Astrocyte (in vitro differentiated cells and primary cell): ENCODE results near the gene TSTD2. TPM values are rescaled to one million over a fixed set of nuclear protein-coding genes. Genes with fewer than 3 reads are reported as not detected.

ENCODE experiments used
- DNase-seq: peaks from one replicate; pipeline ENCODE4 v3.0.0-alpha.2; 2010; ENCODE audit warnings: low read depth
- FAIRE-seq: peaks from 2 replicates; lab custom pipeline; 2011; peaks lifted over from hg19 to GRCh38; lab: Jason Lieb, UNC
- H2AFZ ChIP-seq: 2 replicates; pipeline ENCODE4 v1.6.0; 2012; ENCODE audit warnings: low read depth, low read length, inconsistent platforms
- H3K27ac ChIP-seq: 2 replicates; pipeline ENCODE4 v1.5.1; 2011; ENCODE audit warnings: low read depth, low read length, inconsistent platforms
- H3K27me3 ChIP-seq: 2 replicates; pipeline ENCODE4 v1.6.0; 2011; ENCODE audit warnings: low read length, inconsistent platforms; ENCODE audit not compliant: insufficient read depth
- H3K36me3 ChIP-seq: 2 replicates; pipeline ENCODE4 v1.5.1; 2011; ENCODE audit warnings: low read length, inconsistent platforms; ENCODE audit not compliant: insufficient read depth
- H3K4me1 ChIP-seq: 2 replicates; pipeline ENCODE4 v1.5.1; 2011; ENCODE audit warnings: low read length, inconsistent platforms; ENCODE audit not compliant: insufficient read depth
- H3K4me2 ChIP-seq: 2 replicates; pipeline ENCODE4 v1.6.0; 2012; ENCODE audit warnings: low read length, inconsistent platforms
- H3K4me3 ChIP-seq: 2 replicates; pipeline ENCODE4 v1.5.1; 2011; ENCODE audit warnings: low read depth, mild to moderate bottlenecking, low read length, inconsistent platforms; ENCODE audit not compliant: insufficient read depth
- H3K79me2 ChIP-seq: 2 replicates; pipeline ENCODE4 v1.6.0; 2012; ENCODE audit warnings: mild to moderate bottlenecking, low read length, inconsistent platforms; ENCODE audit not compliant: insufficient read depth
- H3K9ac ChIP-seq: 2 replicates; pipeline ENCODE4 v1.6.0; 2012; ENCODE audit warnings: mild to moderate bottlenecking, low read length, inconsistent platforms
- H3K9me3 ChIP-seq: 2 replicates; pipeline ENCODE4 v1.5.1; 2012; ENCODE audit warnings: low read depth, mild to moderate bottlenecking, low read length, inconsistent platforms; ENCODE audit not compliant: insufficient read depth
- H4K20me1 ChIP-seq: 2 replicates; pipeline ENCODE4 v1.6.0; 2012; ENCODE audit warnings: low read length, inconsistent platforms; ENCODE audit not compliant: insufficient read depth
- H3K27ac Mint-ChIP-seq: one replicate; pipeline ENCODE4 v1.8.0; 2021; ENCODE audit warnings: mild to moderate bottlenecking, mixed read lengths; ENCODE audit not compliant: unreplicated experiment
- H3K27me3 Mint-ChIP-seq: one replicate; pipeline ENCODE4 v1.8.0; 2021; ENCODE audit warnings: low read depth, mixed read lengths; ENCODE audit not compliant: unreplicated experiment
- H3K36me3 Mint-ChIP-seq: one replicate; pipeline ENCODE4 v1.8.0; 2021; ENCODE audit warnings: low read depth, mixed read lengths; ENCODE audit not compliant: unreplicated experiment
- H3K4me1 Mint-ChIP-seq: one replicate; pipeline ENCODE4 v1.8.0; 2021; ENCODE audit warnings: low read depth, mixed read lengths; ENCODE audit not compliant: unreplicated experiment
- H3K4me3 Mint-ChIP-seq: one replicate; pipeline ENCODE4 v1.8.0; 2021; ENCODE audit warnings: mild to moderate bottlenecking, moderate library complexity, mixed read lengths; ENCODE audit not compliant: unreplicated experiment
- H3K9me3 Mint-ChIP-seq: one replicate; pipeline ENCODE4 v1.8.0; 2021; ENCODE audit warnings: mild to moderate bottlenecking, mixed read lengths; ENCODE audit not compliant: unreplicated experiment
- CTCF ChIP-seq: IDR thresholded peaks from 2 replicates; pipeline ENCODE4 v1.5.1; 2011; ENCODE audit warnings: low read depth, mild to moderate bottlenecking, inconsistent platforms, low read length, moderate library complexity; ENCODE audit not compliant: insufficient read depth
- EZH2 ChIP-seq: IDR thresholded peaks from 2 replicates; pipeline ENCODE4 v1.6.1; 2012; ENCODE audit warnings: mild to moderate bottlenecking, low read length, inconsistent platforms; ENCODE audit not compliant: insufficient read depth
- total RNA-seq: library from RNA; stranded (reverse); gene quantifications from 2 replicates; pipeline ENCODE4 v1.2.1, GENCODE V29; 2021

Gene TSTD2
- total RNA-seq, 1 donor from 2014 or later, result 19.4 TPM

GRCh38 chr9:97675655-97676054 lies 42.5 kb upstream of the TSTD2 start:
- Mint-ChIP-seq H3K4me1 (no peaks in the 10 kb centered on the region), H3K9me3 (no peaks in the 10 kb centered on the region), H3K27ac (no peak overlapping the region), H3K27me3 (no peaks in the 10 kb centered on the region), H3K4me3 (no peak overlapping the region), H3K36me3 (peaks cover 2% of the 10 kb centered on the region)
- Histone ChIP-seq H2AFZ (no peak overlapping the region), H3K4me1 (no peaks in the 10 kb centered on the region), H4K20me1 (peaks cover 4% of the 10 kb centered on the region), H3K9ac (no peak overlapping the region), H3K27ac (no peak overlapping the region), H3K36me3 (peaks cover 53% of the 10 kb centered on the region), H3K27me3 (no peaks in the 10 kb centered on the region), H3K9me3 (no peaks in the 10 kb centered on the region), H3K4me2 (no peak overlapping the region), H3K4me3 (no peak overlapping the region), H3K79me2 (no peaks in the 10 kb centered on the region)
- no peak for DNase-seq
- TF ChIP-seq EZH2, result no peak
- no peak for TF ChIP-seq CTCF
- FAIRE-seq, result no peak

GRCh38 chr9:97673922-97674321 lies 40.8 kb upstream of the TSTD2 start:
- Histone ChIP-seq H3K9ac (no peak overlapping the region), H3K4me1 (no peaks in the 10 kb centered on the region), H3K27ac (no peak overlapping the region), H4K20me1 (peaks cover 4% of the 10 kb centered on the region), H3K9me3 (no peaks in the 10 kb centered on the region), H3K36me3 (peaks cover 62% of the 10 kb centered on the region), H2AFZ (no peak overlapping the region), H3K4me2 (no peak overlapping the region), H3K4me3 (no peak overlapping the region), H3K27me3 (no peaks in the 10 kb centered on the region), H3K79me2 (no peaks in the 10 kb centered on the region)
- Mint-ChIP-seq H3K9me3 (no peaks in the 10 kb centered on the region), H3K27ac (peak overlapping the region; percentile 6), H3K36me3 (peaks cover 2% of the 10 kb centered on the region), H3K4me3 (no peak overlapping the region), H3K27me3 (no peaks in the 10 kb centered on the region), H3K4me1 (no peaks in the 10 kb centered on the region)
- no peak for FAIRE-seq
- no peak for DNase-seq
- no peak for TF ChIP-seq EZH2
- no peak for TF ChIP-seq CTCF

- Histone ChIP-seq H3K4me2 (no peak overlapping the region), H3K4me3 (no peak overlapping the region), H3K27me3 (no peaks in the 10 kb centered on the region), H2AFZ (no peak overlapping the region), H4K20me1 (peaks cover 4% of the 10 kb centered on the region), H3K4me1 (no peaks in the 10 kb centered on the region), H3K9ac (no peak overlapping the region), H3K36me3 (peaks cover 77% of the 10 kb centered on the region), H3K27ac (no peak overlapping the region), H3K79me2 (no peaks in the 10 kb centered on the region), H3K9me3 (no peaks in the 10 kb centered on the region)
- DNase-seq, result no peak
- TF ChIP-seq CTCF, result no peak
- no peak for TF ChIP-seq EZH2
- no peak overlapping the region for H3K27ac Mint-ChIP-seq
- no peaks in the 10 kb centered on the region for H3K9me3 Mint-ChIP-seq
- peaks cover 2% of the 10 kb centered on the region for H3K36me3 Mint-ChIP-seq
- H3K4me3 Mint-ChIP-seq, result no peak overlapping the region
- no peak for FAIRE-seq
- H3K4me1 Mint-ChIP-seq, result no peaks in the 10 kb centered on the region
- no peaks in the 10 kb centered on the region for H3K27me3 Mint-ChIP-seq
Observed at GRCh38 chr9:97672403-97672802, 39.2 kb upstream of the TSTD2 start.
